Gastrocnemius medialis (tissue), 4 donors: ENCODE measurements around the gene UBE2S. TPM values are rescaled to one million over a fixed set of nuclear protein-coding genes. Genes with fewer than 3 reads are reported as not detected.

Experiments
- ATAC-seq, 2 donors: fragments of 150-250 bp; one replicate each; pipeline ENCODE4 v1.9.1; 2016
- DNase-seq, 2 donors: peaks; one replicate each; pipeline ENCODE4 v3.0.0-alpha.2; 2019
- H3K27ac ChIP-seq, 4 donors: fragments of 200-600 bp; sonication (generic); 1 replicate in 1 of 4; 2 replicates in 3 of 4; pipeline ENCODE4 v1.5.1; 2016 to 2018; ENCODE audit warnings: mild to moderate bottlenecking in 2 of 4, moderate library complexity in 1 of 4
- H3K27me3 ChIP-seq, 3 donors: fragments of 200-600 bp; sonication (generic) in 2 of 3; 1 replicate in 1 of 3; 2 replicates in 2 of 3; pipeline versions ENCODE4 v1.5.1 to v1.6.0; 2016 to 2019; ENCODE audit warnings: mild to moderate bottlenecking in 1 of 3, moderate library complexity in 1 of 3
- H3K36me3 ChIP-seq, 2 donors: fragments of 200-600 bp; sonication (generic) in 1 of 2; one replicate each; pipeline ENCODE4 v1.5.1; 2017 to 2018
- H3K4me1 ChIP-seq, 2 donors: fragments of 200-600 bp; sonication (generic) in 1 of 2; one replicate each; pipeline ENCODE4 v1.5.1; 2016 to 2017; ENCODE audit warnings: mild to moderate bottlenecking in 2 of 2
- H3K4me3 ChIP-seq, 4 donors: fragments of 200-600 bp; sonication (generic) in 3 of 4; 1 replicate in 1 of 4; 2 replicates in 3 of 4; pipeline ENCODE4 v1.5.1; 2016 to 2019; ENCODE audit warnings: mild to moderate bottlenecking in 2 of 4
- H3K9me3 ChIP-seq, 3 donors: fragments of 200-600 bp; sonication (generic) in 2 of 3; 1 replicate in 1 of 3; 2 replicates in 2 of 3; pipeline ENCODE4 v1.5.1; 2016 to 2019
- CTCF ChIP-seq, 5 experiments: fragments of 450-650 bp in 3 of 5; fragments of 200-600 bp in 2 of 5; sonication (generic) in 2 of 5; IDR thresholded peaks in 4 of 5; conservative IDR thresholded peaks in 1 of 5; 1 replicate in 4 of 5; 2 replicates in 1 of 5; pipeline ENCODE4 v1.5.1; 2016 to 2019; ENCODE audit warnings: antibody characterized with exemption in 5 of 5, mild to moderate bottlenecking in 3 of 5, moderate library complexity in 3 of 5
- POLR2A ChIP-seq, 2 donors: fragments of 450-650 bp; IDR thresholded peaks; one replicate each; pipeline ENCODE4 v1.6.1; 2017; ENCODE audit warnings: antibody characterized with exemption in 2 of 2, mild to moderate bottlenecking in 2 of 2, moderate library complexity in 2 of 2
- in situ Hi-C, 4 donors: fragments of 200-750 bp; cut with MboI; loops; one replicate each; pipeline versions ENCODE4 v1.15.0 to v1.8.0; 2017; ENCODE audit warnings: low sequenced_read_pairs in 4 of 4
- intact Hi-C: fragments of 100-400 bp; cut with DNase I; formaldehyde crosslinking; loops from one replicate; pipeline ENCODE4 v1.15.1; 2023; ENCODE audit warnings: low total_unique reads
- total RNA-seq, 4 donors: library from RNA; depleted of rRNA; stranded (reverse); fragments of >200 nt; gene quantifications; one replicate each; pipeline versions ENCODE4 v1.1.0 to v1.2.3, GENCODE V29; 2016

The UBE2S gene
- total RNA-seq, 4 donors from 2014 or later: 7.7 to 14.6 (median 13.4) TPM

- peaks cover 51 to 65% (median 63%) of the 10 kb centered on the region in 3 donors for H3K27me3 ChIP-seq
- TF ChIP-seq POLR2A (IDR thresholded peaks at IDR 0.05) (no peak), CTCF (IDR thresholded peaks at IDR 0.05 in 4 of 5, conservative IDR thresholded peaks at IDR 0.05 in 1 of 5) (no peak)
- H3K36me3 ChIP-seq: no peaks in the 10 kb centered on the region
- H3K9me3 ChIP-seq: no peaks in the 10 kb centered on the region
- intact Hi-C loops (no loop called here), in situ Hi-C loops (loop anchor here in 1 of 4 donors (10.0 kb wide), 1 partner anchor 288 kb away; no protein-coding TSS in a partner anchor)
- H3K4me3 ChIP-seq: no peak within 1 kb of the TSS
- no peaks in the 10 kb centered on the region for H3K4me1 ChIP-seq
- DNase-seq: no peak
- no peak within 1 kb of the TSS for H3K27ac ChIP-seq
- ATAC-seq: no peak
Measured at GRCh38 chr19:55376241-55376933, 31.2 kb downstream of the UBE2S start, which contains the start of gene TMEM190. TMEM190 (plus strand) TSS chr19:55376826; CDS start chr19:55376854, 28 bp downstream.

- no peak for DNase-seq
- in situ Hi-C loops: loop anchor here in 1 of 4 donors (10.0 kb wide), 1 partner anchor 291 kb away; no protein-coding TSS in a partner anchor
- Histone ChIP-seq H3K4me1 (no peaks in the 10 kb centered on the region), H3K9me3 (no peaks in the 10 kb centered on the region), H3K36me3 (no peaks in the 10 kb centered on the region), H3K27ac (no peak overlapping the region), H3K4me3 (no peak overlapping the region), H3K27me3 (peaks cover 68 to 83% (median 83%) of the 10 kb centered on the region in 3 donors)
- intact Hi-C loops: no loop called here
- TF ChIP-seq POLR2A (IDR thresholded peaks at IDR 0.05): no peak
- no peak for TF ChIP-seq CTCF (IDR thresholded peaks at IDR 0.05 in 4 of 5, conservative IDR thresholded peaks at IDR 0.05 in 1 of 5)
- no peak for ATAC-seq
Measured at GRCh38 chr19:55373993-55374757, 33.4 kb downstream of the UBE2S start.

- Histone ChIP-seq H3K27me3 (peaks cover 75 to 90% (median 90%) of the 10 kb centered on the region in 3 donors), H3K9me3 (no peaks in the 10 kb centered on the region), H3K36me3 (no peaks in the 10 kb centered on the region), H3K4me1 (no peaks in the 10 kb centered on the region), H3K27ac (no peak overlapping the region), H3K4me3 (no peak overlapping the region)
- no peak for DNase-seq
- intact Hi-C loops: no loop called here
- in situ Hi-C loops: loop anchor here in 1 of 4 donors (10.0 kb wide), 1 partner anchor 291 kb away; no protein-coding TSS in a partner anchor
- ATAC-seq: no peak
- TF ChIP-seq CTCF (IDR thresholded peaks at IDR 0.05 in 4 of 5, conservative IDR thresholded peaks at IDR 0.05 in 1 of 5) (no peak), POLR2A (IDR thresholded peaks at IDR 0.05) (no peak)
Measured at GRCh38 chr19:55373306-55373992, 34.1 kb downstream of the UBE2S start.

- in situ Hi-C loops (loop anchor here in 1 of 4 donors (10.0 kb wide), 1 partner anchor 292 kb away; no protein-coding TSS in a partner anchor), intact Hi-C loops (no loop called here)
- Histone ChIP-seq H3K9me3 (no peaks in the 10 kb centered on the region), H3K36me3 (no peaks in the 10 kb centered on the region), H3K27ac (no peak overlapping the region), H3K4me3 (no peak overlapping the region), H3K4me1 (no peaks in the 10 kb centered on the region), H3K27me3 (peaks cover 77 to 93% (median 93%) of the 10 kb centered on the region in 3 donors)
- ATAC-seq: no peak
- no peak for DNase-seq
- no peak for TF ChIP-seq CTCF (IDR thresholded peaks at IDR 0.05 in 4 of 5, conservative IDR thresholded peaks at IDR 0.05 in 1 of 5)
- TF ChIP-seq POLR2A (IDR thresholded peaks at IDR 0.05): no peak
Measured at GRCh38 chr19:55372316-55373081, 35.1 kb downstream of the UBE2S start.
